ENCODE results near the gene C2orf68.
"Not testable (repeated sequence)": the region's sequence is repeated elsewhere in the genome, so short reads cannot be mapped to it uniquely, and the experiment has no call there.

The C2orf68 gene

DNA sequence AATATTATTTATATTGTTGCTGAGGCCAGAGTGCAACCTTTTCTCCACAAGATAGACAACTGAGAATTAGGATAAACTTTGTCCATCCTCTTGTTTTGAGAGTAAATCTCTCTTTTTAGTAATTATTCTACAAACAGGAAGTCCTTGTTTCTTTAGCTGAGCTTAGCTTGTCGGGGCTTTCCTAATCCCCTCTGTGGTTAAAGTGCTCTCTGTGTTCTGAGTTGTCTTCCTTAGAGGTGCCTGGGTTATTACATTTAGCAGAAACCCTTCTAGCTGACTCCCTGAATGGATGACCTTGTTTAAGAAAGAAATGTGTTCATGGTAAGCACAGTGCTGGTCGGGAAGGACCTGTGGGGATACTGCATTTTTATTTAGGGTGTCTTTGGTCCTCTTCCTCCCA lies 16.8 kb upstream of the C2orf68 start:
- no peak for DNase-seq

GRCh38 chr2:85623991-85624390 lies 12.1 kb upstream of the C2orf68 start:
- no peak for DNase-seq

DNA sequence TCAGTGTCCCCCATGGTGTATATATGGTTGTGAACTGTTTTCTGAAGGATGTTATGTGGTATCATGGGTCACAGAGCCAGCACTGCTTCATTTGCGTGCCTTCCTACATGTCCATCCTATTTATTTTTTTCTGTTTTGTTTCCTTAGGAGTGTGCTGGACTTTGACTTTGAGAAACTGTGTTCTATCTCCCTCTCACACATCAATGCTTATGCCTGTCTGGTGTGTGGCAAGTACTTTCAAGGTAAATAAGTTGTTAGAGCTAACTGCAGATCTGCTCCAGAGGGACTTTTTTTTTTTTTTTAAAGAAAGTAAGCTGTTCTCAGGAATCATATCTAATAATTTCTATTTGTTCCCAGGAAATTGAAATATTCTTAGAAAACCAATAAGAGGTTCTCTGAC lies 9.5 kb upstream of the C2orf68 start:
- no peak for DNase-seq

DNA sequence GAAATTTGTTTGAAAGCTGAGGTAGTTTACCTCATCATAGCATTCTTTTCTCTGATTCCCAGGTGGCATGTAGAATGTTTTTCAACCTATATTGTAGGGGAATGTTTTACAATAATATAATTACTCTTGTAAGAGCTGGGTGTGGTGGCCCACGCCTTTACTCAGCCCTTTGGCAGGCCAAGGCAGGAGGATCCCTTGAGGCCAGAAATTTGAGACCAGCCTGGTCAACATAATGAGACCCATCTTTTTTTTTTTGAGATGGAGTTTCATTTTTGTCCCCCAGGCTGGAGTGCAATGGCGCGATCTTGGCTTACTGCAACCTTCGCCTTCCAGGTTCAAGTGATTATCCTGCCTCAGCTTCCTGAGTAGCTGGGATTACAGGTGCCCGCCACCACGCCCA lies 7.8 kb upstream of the C2orf68 start:
- DNase-seq = no peak

DNA sequence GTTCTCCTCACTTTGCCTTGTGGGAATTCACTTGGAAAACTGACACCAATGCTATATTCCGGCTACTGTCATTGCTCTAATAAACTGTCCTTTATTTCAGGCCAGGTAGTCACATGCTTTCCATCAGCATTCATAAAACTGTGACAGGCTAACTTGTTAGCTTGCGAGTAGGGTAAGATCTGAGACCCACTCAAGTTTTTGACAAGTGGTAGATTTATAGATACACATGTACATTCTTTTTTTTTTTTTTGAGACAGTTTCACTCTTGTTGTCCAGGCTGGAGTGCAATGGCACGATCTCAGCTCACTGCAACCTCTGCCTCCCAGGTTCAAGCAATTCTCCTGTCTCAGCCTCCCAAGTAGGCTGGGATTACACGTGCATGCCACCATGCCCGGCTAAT lies 5.9 kb upstream of the C2orf68 start:
- not testable (repeated sequence) for DNase-seq

GRCh38 chr2:85615413-85615728 lies 3.5 kb upstream of the C2orf68 start:
- DNase-seq = no peak

DNA sequence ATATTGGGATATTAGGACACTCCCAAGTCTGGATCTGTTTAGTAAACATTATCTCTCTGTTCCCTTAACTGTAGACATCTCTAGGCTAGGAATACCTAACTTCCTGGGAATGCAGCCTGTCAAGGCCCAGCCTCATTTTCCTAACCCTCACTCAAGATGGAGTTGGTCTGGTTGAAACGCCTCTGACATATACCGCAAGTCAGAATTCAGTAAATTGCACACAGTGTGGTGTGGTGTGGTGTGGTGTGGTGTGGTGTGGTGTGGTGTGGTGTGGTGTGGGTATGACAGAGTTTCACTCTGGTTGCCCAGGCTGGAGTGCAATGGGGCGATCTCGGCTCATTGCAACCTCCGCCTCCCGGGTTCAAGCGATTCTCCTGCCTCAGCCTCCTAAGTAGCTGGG lies 2.9 kb upstream of the C2orf68 start:
- not testable (repeated sequence) for DNase-seq

- DNase-seq = no peak
Measured at GRCh38 chr2:85613717-85614515, 2.0 kb upstream of the C2orf68 start.

- DNase-seq = no peak
Measured at GRCh38 chr2:85611217-85611704, 605 bp downstream of the C2orf68 start.

- no peak for DNase-seq
Measured at GRCh38 chr2:85607268-85608215, 4.3 kb downstream of the C2orf68 start.

DNA sequence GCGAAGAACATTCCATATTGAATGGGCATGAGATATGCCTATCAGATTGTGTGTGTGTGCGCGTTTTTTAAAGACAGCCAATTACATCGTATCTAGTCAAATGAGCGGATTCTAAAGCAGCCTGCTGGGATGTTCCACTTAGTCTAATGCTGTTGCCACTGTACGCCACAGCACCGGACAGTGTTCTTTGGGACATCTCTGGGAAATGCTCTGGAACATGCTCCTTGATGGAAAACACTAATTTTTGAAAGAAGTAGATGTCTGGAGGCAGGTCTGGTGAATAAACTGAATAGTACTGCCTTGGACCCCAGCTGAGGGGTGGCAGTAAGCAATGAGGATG lies 5.8 kb downstream of the C2orf68 start:
- DNase-seq = no peak

- DNase-seq = no peak
Measured at GRCh38 chr2:85605406-85606115, 6.3 kb downstream of the C2orf68 start.

DNA sequence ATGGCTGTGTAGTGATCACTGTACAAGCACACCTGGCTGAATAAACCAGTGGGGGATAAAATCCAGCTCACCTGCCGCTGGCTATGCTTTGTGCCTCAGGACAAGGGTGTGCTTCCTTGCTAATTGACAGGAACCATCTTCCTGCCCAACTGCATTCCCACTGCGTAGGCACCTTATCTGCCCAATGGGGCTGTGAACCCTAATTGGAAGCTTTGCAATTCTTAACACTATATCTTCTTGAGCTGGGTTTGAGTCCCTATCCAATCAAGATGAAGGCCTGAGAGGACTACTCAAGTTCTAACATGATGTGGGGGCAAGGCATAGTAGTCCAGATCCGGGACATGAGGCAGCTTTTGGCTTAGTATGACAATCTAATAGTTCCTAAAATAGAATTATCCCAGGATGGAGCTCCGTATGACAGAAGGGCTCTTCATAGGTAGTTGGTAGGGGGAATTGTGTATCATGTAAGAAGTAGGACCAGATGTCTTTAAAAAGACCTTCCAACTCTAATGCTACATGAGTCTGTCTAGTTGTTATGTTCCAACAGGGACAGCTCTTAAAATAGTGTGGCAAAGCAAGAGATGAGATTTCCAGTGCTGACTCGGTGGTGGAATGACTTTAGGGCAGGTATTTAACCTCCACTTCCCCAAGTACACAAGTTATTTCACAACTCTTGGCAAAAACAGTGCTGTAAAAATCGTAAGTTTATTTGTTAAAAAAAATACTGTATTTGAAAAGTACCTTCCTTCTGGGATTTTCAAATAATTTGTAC lies 7.1 kb downstream of the C2orf68 start:
- DNase-seq = no peak

DNA sequence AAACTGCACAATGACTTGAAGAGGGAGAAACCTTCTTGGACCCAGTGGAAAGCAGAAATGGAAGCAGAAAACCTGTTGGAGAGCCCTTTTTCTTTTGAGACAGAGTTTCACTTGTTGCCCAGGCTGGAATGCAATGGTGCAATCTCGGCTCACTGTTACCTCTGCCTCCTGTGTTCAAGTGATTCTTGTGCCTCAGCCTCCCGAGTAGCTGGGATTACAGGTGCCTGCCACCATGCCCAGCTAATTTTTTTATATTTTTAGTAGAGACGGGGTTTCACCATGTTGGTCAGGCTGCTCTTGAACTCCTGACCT lies 7.8 kb downstream of the C2orf68 start:
- DNase-seq = not testable (repeated sequence)

- peak; percentile 92 for DNase-seq
Measured at GRCh38 chr2:85602476-85603234, 9.2 kb downstream of the C2orf68 start, which contains the start of gene TMEM150A. TMEM150A (minus strand) TSS chr2:85602698; CDS start chr2:85601948, 750 bp downstream.

DNA sequence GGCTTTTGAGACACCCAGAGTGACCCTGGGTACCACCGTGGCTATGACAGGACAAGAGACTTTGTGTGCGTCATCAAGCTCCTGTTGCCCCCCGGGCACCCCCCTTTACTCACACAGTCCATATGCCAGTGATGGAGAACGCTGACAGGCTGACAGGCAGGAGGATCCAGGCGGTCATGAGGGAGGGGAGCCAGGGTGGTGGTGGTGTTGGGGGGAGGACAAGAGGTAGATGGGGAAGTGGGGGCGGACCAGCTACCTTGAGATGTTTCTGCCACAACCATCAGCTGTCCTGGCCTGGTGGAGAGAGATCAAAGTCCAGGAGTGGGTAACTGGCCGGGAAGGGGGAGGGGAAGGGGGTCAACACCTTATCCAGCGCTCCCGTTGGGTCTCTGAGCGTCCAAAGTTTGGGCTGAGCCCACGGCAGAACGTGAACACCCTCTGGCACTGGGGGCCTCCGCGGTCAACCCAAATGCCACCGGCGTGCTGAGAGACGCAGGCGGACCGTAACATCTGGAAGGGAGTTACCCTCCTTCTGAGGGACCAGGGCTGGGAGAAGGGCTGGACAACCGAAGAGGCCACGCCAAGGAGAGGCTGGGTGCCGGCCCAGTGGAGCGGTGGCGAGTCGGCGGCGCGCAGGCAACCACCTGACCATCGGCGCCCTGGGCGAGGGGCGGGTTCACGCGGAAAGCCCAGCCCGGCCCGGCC lies 9.9 kb downstream of the C2orf68 start:
- peak; percentile 68 for DNase-seq

DNA sequence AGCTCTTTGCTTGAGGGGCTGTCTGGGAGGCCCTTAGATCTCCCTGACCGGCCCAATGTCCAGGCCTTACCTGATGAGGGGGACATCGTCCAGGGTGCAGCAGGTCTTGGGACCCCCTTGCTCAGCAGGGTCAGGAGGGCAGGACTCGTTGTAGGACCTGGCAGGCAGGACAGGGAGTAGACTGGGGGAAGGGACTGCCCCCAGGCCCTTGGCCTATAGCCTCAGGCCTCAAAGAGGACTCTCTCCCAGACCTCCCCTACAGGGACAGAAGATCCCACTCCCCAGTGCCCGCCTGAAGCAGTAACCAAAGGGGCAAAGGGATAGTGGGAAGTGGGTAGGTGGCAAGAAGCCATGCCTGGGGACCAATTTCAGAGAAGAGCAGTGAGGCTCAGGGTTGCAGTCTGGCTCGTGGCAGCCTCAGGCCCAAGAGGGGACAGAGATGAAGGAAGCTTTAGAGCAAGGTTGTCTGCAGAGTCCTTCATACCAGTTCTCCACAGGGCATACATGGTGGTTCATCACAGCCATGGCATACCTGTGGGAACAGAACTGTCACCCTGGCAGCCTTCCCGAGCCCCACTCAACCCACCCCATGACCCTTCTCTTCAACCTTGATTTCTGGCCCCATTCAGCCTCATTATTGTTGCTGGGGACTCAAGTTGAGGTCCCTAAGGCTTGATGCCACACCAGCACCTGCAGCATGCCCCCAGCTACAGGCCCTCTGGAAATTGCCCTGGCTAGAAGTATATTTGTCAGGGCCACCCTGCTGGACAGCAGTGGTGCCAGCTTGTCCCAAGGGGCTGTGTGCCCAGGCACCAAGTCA lies 10.7 kb downstream of the C2orf68 start:
- DNase-seq = no peak

DNA sequence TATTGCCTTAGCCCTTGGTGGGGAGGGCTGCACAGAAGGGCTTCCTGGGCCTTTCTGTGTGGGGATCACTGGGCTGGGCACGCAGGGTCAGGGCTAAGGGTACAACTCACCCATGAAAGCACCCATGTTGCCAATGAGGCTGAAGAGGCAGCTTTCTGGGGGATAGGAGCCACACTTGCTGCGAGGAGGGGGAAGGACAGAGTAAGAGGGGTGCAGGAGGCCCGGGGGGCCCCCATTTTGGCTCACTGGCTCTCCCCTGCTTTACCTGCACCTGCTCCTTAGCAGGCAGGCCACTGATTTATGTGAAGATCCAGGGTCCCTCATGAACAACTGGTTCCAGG lies 11.7 kb downstream of the C2orf68 start:
- DNase-seq = no peak

DNA sequence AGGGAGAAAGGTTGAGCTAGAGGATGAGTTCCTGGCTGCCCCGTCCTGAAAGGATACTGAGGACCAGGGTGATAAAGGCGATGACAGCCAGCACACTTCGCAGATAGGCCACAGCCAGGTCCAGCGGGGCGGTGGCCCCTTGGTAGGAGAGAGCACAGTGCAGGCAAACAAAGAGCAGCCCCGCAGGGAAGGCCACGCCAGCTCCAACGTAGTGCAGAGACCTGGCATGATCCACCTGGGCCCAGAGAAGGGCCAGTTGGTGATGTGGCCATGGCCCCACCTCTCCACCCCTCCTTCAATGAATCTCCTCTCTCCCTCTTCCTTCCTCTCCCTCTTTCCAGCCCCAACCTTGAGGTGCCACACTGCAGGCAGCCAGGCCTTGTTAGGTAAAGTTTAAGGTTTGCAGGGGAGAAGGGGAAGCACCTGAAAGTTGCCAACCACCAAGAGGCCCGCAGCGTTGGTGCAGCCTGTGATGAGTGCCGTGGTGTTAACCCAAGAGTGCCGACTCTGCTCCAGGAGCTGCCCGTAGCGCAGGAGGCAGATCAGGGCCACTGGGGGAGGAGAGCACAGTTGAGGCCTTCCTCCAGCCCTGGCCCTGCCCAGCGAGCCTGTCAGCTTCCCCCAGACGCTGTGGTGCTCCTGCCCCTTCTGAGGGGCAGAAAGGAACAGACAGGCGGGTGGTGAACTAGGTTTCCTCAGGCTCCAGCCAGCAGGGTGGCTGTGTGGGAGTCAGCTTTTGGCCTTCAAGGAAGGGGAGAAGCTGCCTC lies 12.2 kb downstream of the C2orf68 start:
- no peak for DNase-seq

All from left hindlimb (tissue), 1 donor.